ENCODE measurements around the gene PAX5. TPM values are rescaled to one million over a fixed set of nuclear protein-coding genes. Genes with fewer than 3 reads are reported as not detected.

PAX5 gene
- polyA plus RNA-seq, 1 donor from 2014 or later: not detected

GRCh38 chr9:36858805-36859375 lies 175.2 kb downstream of the PAX5 start:
- no peaks in the 10 kb centered on the region for H3K9me3 ChIP-seq (ENCODE audit: low read length)
- no peak overlapping the region for H2AFZ ChIP-seq (ENCODE audit: low read depth, low read length)
- no peak overlapping the region for H3K9ac ChIP-seq (ENCODE audit: low read length)
- no peaks in the 10 kb centered on the region for H4K20me1 ChIP-seq (ENCODE audit: insufficient read depth)
- H3K9me2 ChIP-seq (ENCODE audit: insufficient read depth, low read length): no peaks in the 10 kb centered on the region
- no peaks in the 10 kb centered on the region for H3F3A ChIP-seq (ENCODE audit: insufficient read depth, low read length, poor library complexity, severe bottlenecking)
- no peak overlapping the region for H3K27ac ChIP-seq (ENCODE audit: low read length)
- H3K36me3 ChIP-seq (ENCODE audit: insufficient read depth, low read length): no peaks in the 10 kb centered on the region
- no peak overlapping the region for H3K4me3 ChIP-seq (ENCODE audit: low read length)
- no peaks in the 10 kb centered on the region for H3K27me3 ChIP-seq (ENCODE audit: insufficient read depth, low read depth, low read length)
- H3K79me2 ChIP-seq (replicated peaks; ENCODE audit: insufficient read depth, low read length): no peaks in the 10 kb centered on the region
- no peak overlapping the region for H3K4me2 ChIP-seq (ENCODE audit: low read length)
- TF ChIP-seq EP300 (conservative IDR thresholded peaks at IDR 0.05; ENCODE audit: poor library complexity, severe bottlenecking): no peak

- Histone ChIP-seq H3K79me2 (replicated peaks; ENCODE audit: insufficient read depth, low read length) (no peaks in the 10 kb centered on the region), H3K36me3 (ENCODE audit: insufficient read depth, low read length) (no peaks in the 10 kb centered on the region), H3K9ac (ENCODE audit: low read length) (no peak overlapping the region), H3K27me3 (ENCODE audit: insufficient read depth, low read depth, low read length) (no peaks in the 10 kb centered on the region), H3K9me2 (ENCODE audit: insufficient read depth, low read length) (no peaks in the 10 kb centered on the region), H3K4me2 (ENCODE audit: low read length) (no peak overlapping the region), H2AFZ (ENCODE audit: low read depth, low read length) (no peak overlapping the region), H3K9me3 (ENCODE audit: low read length) (no peaks in the 10 kb centered on the region), H3K4me3 (ENCODE audit: low read length) (no peak overlapping the region), H3F3A (ENCODE audit: insufficient read depth, low read length, poor library complexity, severe bottlenecking) (no peaks in the 10 kb centered on the region), H4K20me1 (ENCODE audit: insufficient read depth) (no peaks in the 10 kb centered on the region), H3K27ac (ENCODE audit: low read length) (no peak overlapping the region)
- TF ChIP-seq, protein P1, sequence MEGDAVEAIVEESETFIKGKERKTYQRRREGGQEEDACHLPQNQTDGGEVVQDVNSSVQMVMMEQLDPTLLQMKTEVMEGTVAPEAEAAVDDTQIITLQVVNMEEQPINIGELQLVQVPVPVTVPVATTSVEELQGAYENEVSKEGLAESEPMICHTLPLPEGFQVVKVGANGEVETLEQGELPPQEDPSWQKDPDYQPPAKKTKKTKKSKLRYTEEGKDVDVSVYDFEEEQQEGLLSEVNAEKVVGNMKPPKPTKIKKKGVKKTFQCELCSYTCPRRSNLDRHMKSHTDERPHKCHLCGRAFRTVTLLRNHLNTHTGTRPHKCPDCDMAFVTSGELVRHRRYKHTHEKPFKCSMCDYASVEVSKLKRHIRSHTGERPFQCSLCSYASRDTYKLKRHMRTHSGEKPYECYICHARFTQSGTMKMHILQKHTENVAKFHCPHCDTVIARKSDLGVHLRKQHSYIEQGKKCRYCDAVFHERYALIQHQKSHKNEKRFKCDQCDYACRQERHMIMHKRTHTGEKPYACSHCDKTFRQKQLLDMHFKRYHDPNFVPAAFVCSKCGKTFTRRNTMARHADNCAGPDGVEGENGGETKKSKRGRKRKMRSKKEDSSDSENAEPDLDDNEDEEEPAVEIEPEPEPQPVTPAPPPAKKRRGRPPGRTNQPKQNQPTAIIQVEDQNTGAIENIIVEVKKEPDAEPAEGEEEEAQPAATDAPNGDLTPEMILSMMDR (IDR thresholded peaks at IDR 0.05; ENCODE audit: poor library complexity, severe bottlenecking): no peak
- TF ChIP-seq POLR2AphosphoS5 (IDR thresholded peaks at IDR 0.05): no peak
- TF ChIP-seq, protein P2, sequence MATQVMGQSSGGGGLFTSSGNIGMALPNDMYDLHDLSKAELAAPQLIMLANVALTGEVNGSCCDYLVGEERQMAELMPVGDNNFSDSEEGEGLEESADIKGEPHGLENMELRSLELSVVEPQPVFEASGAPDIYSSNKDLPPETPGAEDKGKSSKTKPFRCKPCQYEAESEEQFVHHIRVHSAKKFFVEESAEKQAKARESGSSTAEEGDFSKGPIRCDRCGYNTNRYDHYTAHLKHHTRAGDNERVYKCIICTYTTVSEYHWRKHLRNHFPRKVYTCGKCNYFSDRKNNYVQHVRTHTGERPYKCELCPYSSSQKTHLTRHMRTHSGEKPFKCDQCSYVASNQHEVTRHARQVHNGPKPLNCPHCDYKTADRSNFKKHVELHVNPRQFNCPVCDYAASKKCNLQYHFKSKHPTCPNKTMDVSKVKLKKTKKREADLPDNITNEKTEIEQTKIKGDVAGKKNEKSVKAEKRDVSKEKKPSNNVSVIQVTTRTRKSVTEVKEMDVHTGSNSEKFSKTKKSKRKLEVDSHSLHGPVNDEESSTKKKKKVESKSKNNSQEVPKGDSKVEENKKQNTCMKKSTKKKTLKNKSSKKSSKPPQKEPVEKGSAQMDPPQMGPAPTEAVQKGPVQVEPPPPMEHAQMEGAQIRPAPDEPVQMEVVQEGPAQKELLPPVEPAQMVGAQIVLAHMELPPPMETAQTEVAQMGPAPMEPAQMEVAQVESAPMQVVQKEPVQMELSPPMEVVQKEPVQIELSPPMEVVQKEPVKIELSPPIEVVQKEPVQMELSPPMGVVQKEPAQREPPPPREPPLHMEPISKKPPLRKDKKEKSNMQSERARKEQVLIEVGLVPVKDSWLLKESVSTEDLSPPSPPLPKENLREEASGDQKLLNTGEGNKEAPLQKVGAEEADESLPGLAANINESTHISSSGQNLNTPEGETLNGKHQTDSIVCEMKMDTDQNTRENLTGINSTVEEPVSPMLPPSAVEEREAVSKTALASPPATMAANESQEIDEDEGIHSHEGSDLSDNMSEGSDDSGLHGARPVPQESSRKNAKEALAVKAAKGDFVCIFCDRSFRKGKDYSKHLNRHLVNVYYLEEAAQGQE (IDR thresholded peaks at IDR 0.05; ENCODE audit: borderline replicate concordance): no peak
- TF ChIP-seq SMC3 (conservative IDR thresholded peaks at IDR 0.05; ENCODE audit: poor library complexity): no peak
- no peak for TF ChIP-seq RAD21 (conservative IDR thresholded peaks at IDR 0.05)
- TF ChIP-seq EZH2 (IDR thresholded peaks at IDR 0.05; ENCODE audit: borderline replicate concordance, insufficient read depth, low read length, poor library complexity, severe bottlenecking): no peak
- no peak for TF ChIP-seq MXI1 (conservative IDR thresholded peaks at IDR 0.05; ENCODE audit: poor library complexity, severe bottlenecking)
- TF ChIP-seq TAF1 (IDR thresholded peaks at IDR 0.05; ENCODE audit: low read depth): no peak
- TF ChIP-seq EP300 (conservative IDR thresholded peaks at IDR 0.05; ENCODE audit: poor library complexity, severe bottlenecking): no peak
These were observed 178.4 kb downstream of the PAX5 start for GRCh38 chr9:36855448-36856315.
